Hypothalamus (tissue), 51 donors: Measurements from ENCODE around the gene LRRC15.

ENCODE experiments used
- DNase-seq, 51 donors: peaks; one replicate each; lab custom pipeline; 2025; lab: John Stamatoyannopoulos, UW

LRRC15 gene

GRCh38 chr3:194306109-194306686, 63.3 kb downstream of the LRRC15 start:
- DNase-seq = no peak

- DNase-seq = no peak
These were observed 64.0 kb downstream of the LRRC15 start for GRCh38 chr3:194305356-194306108.
